Epithelial cell of esophagus (primary cell): ENCODE data around the gene PRDX6.
"Not testable (repeated sequence)": the region's sequence is repeated elsewhere in the genome, so short reads cannot be mapped to it uniquely, and the experiment has no call there.

ENCODE experiments used
- DNase-seq: peaks from one replicate; pipeline ENCODE4 v3.0.0; 2010; ENCODE audit warnings: low read depth
- H3K4me3 ChIP-seq: 2 replicates; pipeline ENCODE4 v1.5.1; 2011; ENCODE audit warnings: mild to moderate bottlenecking, low read length, control low read depth
- CTCF ChIP-seq: IDR thresholded peaks from 2 replicates; pipeline ENCODE4 v1.5.1; 2011; ENCODE audit warnings: low read depth, mild to moderate bottlenecking, low read length, control low read depth, inconsistent platforms; ENCODE audit not compliant: insufficient read depth; ENCODE audit errors: missing control alignments

Gene PRDX6

DNA sequence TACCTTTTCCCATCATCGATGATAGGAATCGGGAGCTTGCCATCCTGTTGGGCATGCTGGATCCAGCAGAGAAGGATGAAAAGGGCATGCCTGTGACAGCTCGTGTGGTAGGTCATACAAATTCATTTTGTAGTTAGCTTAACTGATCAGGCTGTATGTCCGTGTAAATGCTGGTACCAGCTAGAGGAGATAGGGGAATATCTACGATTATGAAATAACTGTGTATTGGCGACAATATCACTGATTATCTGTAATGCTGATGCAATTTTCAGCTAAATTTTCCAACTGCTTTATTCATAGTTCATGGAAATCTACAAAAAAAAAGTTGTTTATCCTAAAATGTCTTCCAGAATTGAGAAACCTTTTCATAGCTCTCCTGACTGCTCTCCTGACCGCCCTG, 8.3 kb downstream of the PRDX6 start:
- DNase-seq, result no peak
- TF ChIP-seq CTCF, result no peak
- H3K4me3 ChIP-seq, result no peak overlapping the region

GRCh38 chr1:173488001-173488400, 10.9 kb downstream of the PRDX6 start:
- TF ChIP-seq CTCF, result no peak
- no peak for DNase-seq
- H3K4me3 ChIP-seq, result no peak overlapping the region

- DNase-seq, result peak; percentile 77
- H3K4me3 ChIP-seq, result no peak overlapping the region
- TF ChIP-seq CTCF, result peak; percentile 20
These were observed 12.0 kb downstream of the PRDX6 start for GRCh38 chr1:173489149-173489600.

GRCh38 chr1:173489929-173490328, 12.8 kb downstream of the PRDX6 start:
- no peak for TF ChIP-seq CTCF
- H3K4me3 ChIP-seq, result no peak overlapping the region
- DNase-seq, result no peak

- H3K4me3 ChIP-seq, result no peak overlapping the region
- TF ChIP-seq CTCF, result no peak
- DNase-seq, result no peak
These were observed 14.4 kb downstream of the PRDX6 start for GRCh38 chr1:173491508-173491907.

DNA sequence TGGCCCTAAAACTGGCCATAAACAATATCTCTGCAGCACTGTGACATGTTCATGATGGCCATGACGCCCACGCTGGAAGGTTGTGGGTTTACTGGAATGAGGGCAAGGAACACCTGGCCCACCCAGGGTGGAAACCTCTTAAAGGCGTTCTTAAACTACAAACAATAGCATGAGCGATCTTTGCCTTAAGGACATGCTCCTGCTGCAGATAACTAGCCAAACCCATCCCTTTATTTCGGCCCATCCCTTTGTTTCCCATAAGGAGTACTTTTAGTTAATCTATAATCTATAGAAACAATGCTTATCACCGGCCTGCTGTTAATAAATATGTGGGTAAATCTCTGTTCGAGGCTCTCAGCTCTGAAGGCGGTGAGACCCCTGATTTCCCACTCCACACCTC, 16.0 kb downstream of the PRDX6 start:
- not testable (repeated sequence) for H3K4me3 ChIP-seq, DNase-seq

GRCh38 chr1:173495609-173496267, 18.6 kb downstream of the PRDX6 start:
- no peak for TF ChIP-seq CTCF
- DNase-seq, result no peak
- H3K4me3 ChIP-seq, result no peak overlapping the region
